Body of pancreas (tissue), 4 donors: ENCODE results near the gene MANBA. TPM values are rescaled to one million over a fixed set of nuclear protein-coding genes. Genes with fewer than 3 reads are reported as not detected.
A peak's percentile ranks its signal among the peaks of the same experiment; 100 is the strongest.
"Not testable (repeated sequence)": the region's sequence is repeated elsewhere in the genome, so short reads cannot be mapped to it uniquely, and the experiment has no call there.

ENCODE experiments used
- ATAC-seq: fragments of 150-250 bp; one replicate; pipeline ENCODE4 v1.9.1; 2016
- DNase-seq, 4 donors: peaks; one replicate each; pipeline ENCODE4 v3.0.0-alpha.2; 2019
- H3K27ac ChIP-seq, 4 donors: fragments of 200-600 bp; sonication (generic); 1 replicate in 3 of 4; 2 replicates in 1 of 4; pipeline versions ENCODE4 v1.5.1 to v1.6.1; 2016 to 2019; ENCODE audit warnings: mild to moderate bottlenecking in 1 of 4, mixed read lengths in 1 of 4, moderate library complexity in 1 of 4
- H3K27me3 ChIP-seq, 2 donors: fragments of 200-600 bp; sonication (generic); one replicate each; pipeline ENCODE4 v1.6.0; 2016; ENCODE audit warnings: mild to moderate bottlenecking in 1 of 2
- H3K36me3 ChIP-seq, 2 donors: fragments of 200-600 bp; sonication (generic); replicated peaks in 1 of 2; 2 replicates each; pipeline ENCODE4 v1.5.1; 2016; ENCODE audit warnings: low read depth in 2 of 2; ENCODE audit not compliant: insufficient read depth in 1 of 2
- H3K4me1 ChIP-seq: fragments of 200-600 bp; sonication (generic); one replicate; pipeline ENCODE4 v1.6.0; 2016
- H3K4me3 ChIP-seq, 2 donors: fragments of 200-600 bp; sonication (generic); 1 replicate in 1 of 2; 2 replicates in 1 of 2; pipeline ENCODE4 v1.5.1; 2016 to 2019
- H3K9me3 ChIP-seq, 3 donors: fragments of 200-600 bp; sonication (generic); 1 replicate in 2 of 3; 2 replicates in 1 of 3; pipeline ENCODE4 v1.5.1; 2016
- POLR2A ChIP-seq, 3 donors: fragments of 450-650 bp; IDR thresholded peaks; one replicate each; pipeline ENCODE4 v1.6.1; 2016; ENCODE audit warnings: antibody characterized with exemption in 3 of 3, mild to moderate bottlenecking in 2 of 3
- WGBS, 2 donors: methylation state at CpG; one replicate each; pipeline ENCODE4 v1.1.5; 2017; 5-methylcytosine and 5-hydroxymethylcytosine counted together
- intact Hi-C: fragments of 100-400 bp; cut with DNase I; formaldehyde crosslinking; loops from one replicate; pipeline ENCODE4 v1.15.1; 2023
- total RNA-seq, 2 donors: library from RNA; depleted of rRNA; stranded (reverse); fragments of >200 nt; gene quantifications; one replicate each; pipeline ENCODE4 v1.1.0, GENCODE V29; 2016
- TF ChIP-seq, protein P1 (sequence below), 7 experiments: fragments of 450-650 bp in 4 of 7; fragments of 200-600 bp in 3 of 7; sonication (generic) in 3 of 7; IDR thresholded peaks; one replicate each; pipeline ENCODE4 v1.5.1; 2016 to 2019; ENCODE audit warnings: antibody characterized with exemption in 7 of 7

The MANBA gene
- total RNA-seq, 2 donors from 2014 or later: 26.5 to 57.0 TPM

DNA sequence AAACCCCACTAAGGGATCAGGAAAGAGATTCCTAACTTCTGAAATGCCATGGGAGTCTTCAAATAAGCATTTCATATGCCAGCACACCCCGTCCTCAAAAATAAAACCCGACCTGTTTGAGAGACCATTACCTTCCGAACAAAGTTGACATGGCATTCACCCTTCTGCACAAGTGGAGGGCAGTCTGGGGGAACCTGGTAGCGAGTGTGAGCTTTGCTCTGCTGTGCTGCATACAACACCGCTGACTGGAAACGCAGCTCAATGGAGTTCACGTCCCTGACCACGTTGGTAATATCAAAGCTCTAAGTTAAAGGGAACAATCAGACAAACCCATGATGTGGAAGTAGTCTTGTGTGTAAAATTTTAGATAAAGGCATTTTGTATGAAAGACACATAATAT lies 38.0 kb downstream of the MANBA start:
- no peaks in the 10 kb centered on the region for H3K4me1 ChIP-seq
- intact Hi-C loops: no loop called here
- H3K9me3 ChIP-seq: no peaks in the 10 kb centered on the region
- H3K36me3 ChIP-seq: no peaks in the 10 kb centered on the region
- DNase-seq (no peak), ATAC-seq (no peak)
- H3K27me3 ChIP-seq: no peaks in the 10 kb centered on the region
- no peak for TF ChIP-seq POLR2A (IDR thresholded peaks at IDR 0.05)
- TF ChIP-seq, protein P1, sequence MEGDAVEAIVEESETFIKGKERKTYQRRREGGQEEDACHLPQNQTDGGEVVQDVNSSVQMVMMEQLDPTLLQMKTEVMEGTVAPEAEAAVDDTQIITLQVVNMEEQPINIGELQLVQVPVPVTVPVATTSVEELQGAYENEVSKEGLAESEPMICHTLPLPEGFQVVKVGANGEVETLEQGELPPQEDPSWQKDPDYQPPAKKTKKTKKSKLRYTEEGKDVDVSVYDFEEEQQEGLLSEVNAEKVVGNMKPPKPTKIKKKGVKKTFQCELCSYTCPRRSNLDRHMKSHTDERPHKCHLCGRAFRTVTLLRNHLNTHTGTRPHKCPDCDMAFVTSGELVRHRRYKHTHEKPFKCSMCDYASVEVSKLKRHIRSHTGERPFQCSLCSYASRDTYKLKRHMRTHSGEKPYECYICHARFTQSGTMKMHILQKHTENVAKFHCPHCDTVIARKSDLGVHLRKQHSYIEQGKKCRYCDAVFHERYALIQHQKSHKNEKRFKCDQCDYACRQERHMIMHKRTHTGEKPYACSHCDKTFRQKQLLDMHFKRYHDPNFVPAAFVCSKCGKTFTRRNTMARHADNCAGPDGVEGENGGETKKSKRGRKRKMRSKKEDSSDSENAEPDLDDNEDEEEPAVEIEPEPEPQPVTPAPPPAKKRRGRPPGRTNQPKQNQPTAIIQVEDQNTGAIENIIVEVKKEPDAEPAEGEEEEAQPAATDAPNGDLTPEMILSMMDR (IDR thresholded peaks at IDR 0.05): no peak
- 93 to 96% methylated on average over 8 of the region's 8 CpGs for WGBS, 2 donors
- no peak overlapping the region for H3K4me3 ChIP-seq
- H3K27ac ChIP-seq: no peak overlapping the region

DNA sequence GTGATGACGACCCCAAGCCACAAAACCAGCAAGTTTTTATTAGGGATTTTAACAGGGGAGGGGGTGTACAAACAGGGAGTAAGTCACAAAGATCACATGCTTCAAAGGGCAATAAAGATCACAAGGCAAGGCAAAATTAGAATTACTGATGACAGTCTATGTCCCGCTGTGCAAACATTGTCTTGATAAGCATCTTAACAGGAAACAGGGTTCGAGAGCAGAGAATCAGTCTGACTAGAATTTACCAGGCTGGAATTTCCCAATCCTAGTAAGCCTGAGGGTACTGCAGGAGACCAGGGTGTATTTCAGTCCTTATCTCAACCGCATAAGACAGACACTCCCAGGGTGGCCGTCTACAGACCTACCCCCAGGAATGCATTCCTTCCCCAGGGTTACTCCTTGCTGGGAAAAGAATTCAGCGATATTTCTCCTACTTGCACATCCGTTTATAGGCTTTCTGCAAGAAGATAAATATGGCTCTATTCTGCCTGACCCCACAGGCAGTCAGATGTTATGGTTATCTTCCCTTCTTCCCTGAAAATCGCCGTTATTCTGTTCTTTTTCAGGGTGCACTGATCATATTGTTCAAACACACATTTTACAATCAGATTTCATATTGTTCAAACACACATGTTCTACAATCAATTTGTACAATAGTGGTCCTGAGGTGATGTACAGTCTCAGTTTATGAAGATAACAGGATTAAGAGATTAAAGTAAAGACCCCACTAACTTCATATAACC lies 41.8 kb downstream of the MANBA start:
- H3K36me3 ChIP-seq, H3K4me3 ChIP-seq, H3K9me3 ChIP-seq, H3K27me3 ChIP-seq, ATAC-seq, H3K27ac ChIP-seq, DNase-seq, intact Hi-C loops, H3K4me1 ChIP-seq: not testable (repeated sequence)
- 89 to 90% methylated on average over 9 of the region's 9 CpGs for WGBS, 2 donors

DNA sequence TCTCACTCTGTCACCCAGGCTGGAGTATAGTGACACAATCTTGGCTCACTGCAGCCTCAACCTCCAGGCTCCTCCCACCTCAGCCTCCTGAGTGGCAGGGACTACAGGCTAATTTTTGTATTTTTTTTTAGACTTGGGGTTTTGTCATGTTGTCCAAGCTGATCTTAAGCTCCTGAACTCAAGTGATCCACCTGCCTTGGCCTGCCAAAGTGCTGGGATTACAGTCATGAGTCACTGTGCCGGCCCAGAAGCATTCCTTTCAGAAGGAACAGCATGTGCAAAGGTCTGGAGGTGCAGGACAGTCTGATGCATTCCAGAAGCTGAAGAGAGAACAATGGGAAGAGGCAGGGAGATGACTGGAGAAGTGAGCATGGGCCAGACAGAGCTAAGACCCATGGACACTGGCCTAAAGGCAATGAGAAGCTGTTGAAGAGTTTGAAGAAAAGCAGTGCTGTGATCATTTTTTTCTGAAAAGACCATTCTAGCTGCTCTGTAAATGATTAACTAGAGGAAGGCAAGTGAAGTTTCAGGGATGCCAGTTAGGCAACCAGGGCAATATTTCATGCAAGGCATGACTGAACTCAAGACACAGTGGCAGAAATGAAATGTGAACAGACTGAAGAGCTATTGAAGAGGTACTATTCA lies 43.2 kb downstream of the MANBA start:
- TF ChIP-seq, protein P1 (IDR thresholded peaks at IDR 0.05): no peak
- no peak for TF ChIP-seq POLR2A (IDR thresholded peaks at IDR 0.05)
- Histone ChIP-seq H3K9me3 (no peaks in the 10 kb centered on the region), H3K27me3 (no peaks in the 10 kb centered on the region), H3K4me1 (peaks cover 6% of the 10 kb centered on the region), H3K27ac (no peak overlapping the region), H3K36me3 (no peaks in the 10 kb centered on the region), H3K4me3 (no peak overlapping the region)
- no peak for DNase-seq
- intact Hi-C loops: no loop called here
- WGBS, 2 donors: 63 to 82% methylated on average over 1 of the region's 1 CpG
- no peak for ATAC-seq

DNA sequence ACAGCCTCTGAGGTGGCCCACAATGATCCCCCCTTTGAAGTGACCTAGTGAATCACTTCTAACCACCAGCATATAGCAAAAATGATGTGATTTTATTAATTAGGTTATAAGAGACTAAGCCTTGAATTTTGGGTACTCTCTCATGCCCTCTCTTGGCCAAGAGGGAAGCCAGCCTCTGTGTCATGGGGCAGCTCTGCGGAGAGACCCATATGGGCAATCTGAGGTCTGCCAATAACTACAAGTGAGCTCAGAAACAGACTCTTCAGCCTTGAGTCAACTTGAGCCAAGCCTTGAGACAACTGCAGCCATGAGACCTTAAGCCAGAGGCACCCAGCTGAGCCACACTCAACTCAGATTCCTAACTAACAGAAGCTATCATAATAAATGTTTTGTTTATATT lies 45.7 kb downstream of the MANBA start:
- Histone ChIP-seq H3K4me1 (peaks cover 6% of the 10 kb centered on the region), H3K36me3 (no peaks in the 10 kb centered on the region), H3K27me3 (no peaks in the 10 kb centered on the region), H3K4me3 (no peak overlapping the region), H3K9me3 (no peaks in the 10 kb centered on the region), H3K27ac (no peak overlapping the region)
- WGBS, 2 donors: 90% methylated on average over 1 of the region's 1 CpG
- no peak for TF ChIP-seq POLR2A (IDR thresholded peaks at IDR 0.05)
- ATAC-seq (no peak), DNase-seq (no peak)
- intact Hi-C loops: no loop called here

DNA sequence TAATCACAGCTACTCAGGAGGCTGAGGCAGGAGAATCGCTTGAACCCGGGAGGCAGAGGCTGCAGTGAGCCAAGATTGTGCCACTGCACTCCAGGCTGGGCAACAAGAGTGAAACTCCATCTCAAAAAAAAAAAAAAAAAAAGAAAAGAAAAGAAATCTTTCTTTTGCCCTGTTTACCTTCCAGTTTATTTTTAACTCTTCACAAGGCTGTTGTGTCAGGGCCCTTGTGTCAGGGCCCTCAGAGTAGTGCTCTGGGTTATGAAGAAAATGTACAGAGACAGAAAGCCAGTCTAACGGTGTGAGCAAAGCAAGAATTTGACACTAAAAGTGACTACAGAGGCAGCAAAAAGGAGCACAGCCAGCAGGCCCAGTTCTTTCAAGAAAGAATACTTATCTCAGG lies 47.0 kb downstream of the MANBA start:
- H3K27ac ChIP-seq, H3K27me3 ChIP-seq, ATAC-seq, H3K4me3 ChIP-seq, H3K4me1 ChIP-seq, H3K36me3 ChIP-seq, intact Hi-C loops, H3K9me3 ChIP-seq, DNase-seq: not testable (repeated sequence)
- WGBS, 2 donors: 96% methylated on average over 3 of the region's 3 CpGs

DNA sequence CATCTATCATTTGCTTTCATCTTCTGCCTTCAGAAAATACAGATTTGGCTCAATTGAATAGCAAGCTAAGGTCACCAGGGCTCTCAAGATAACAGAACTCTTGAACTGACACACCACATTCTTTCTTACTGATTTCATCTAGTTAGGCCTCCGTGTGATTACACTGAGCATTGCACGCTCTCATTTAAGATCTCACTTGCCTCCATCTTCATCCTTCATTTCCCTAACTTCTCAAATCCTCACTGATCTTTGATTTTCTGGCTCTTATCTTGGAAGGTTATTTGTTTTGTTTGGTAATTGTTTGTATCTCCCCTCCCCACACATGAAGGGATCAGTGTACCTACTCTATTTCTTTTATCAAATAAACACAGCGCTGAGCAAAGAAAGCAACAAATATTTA lies 47.7 kb downstream of the MANBA start:
- Histone ChIP-seq H3K9me3 (no peaks in the 10 kb centered on the region), H3K36me3 (no peaks in the 10 kb centered on the region), H3K4me3 (no peak overlapping the region), H3K27me3 (no peaks in the 10 kb centered on the region), H3K4me1 (peaks cover 6% of the 10 kb centered on the region), H3K27ac (peak overlapping the region in 1 of 4 donors; percentile 5)
- WGBS, 2 donors: 36% methylated on average over 3 of the region's 3 CpGs
- no peak for TF ChIP-seq POLR2A (IDR thresholded peaks at IDR 0.05)
- TF ChIP-seq, protein P1 (IDR thresholded peaks at IDR 0.05): no peak
- intact Hi-C loops: no loop called here
- ATAC-seq (peak; percentile 74), DNase-seq (no peak)
